GM18951 (cell line): Measurements from ENCODE around the gene PCIF1.
"Not testable (repeated sequence)": the region's sequence is repeated elsewhere in the genome, so short reads cannot be mapped to it uniquely, and the experiment has no call there.

Source experiments
- POLR2A ChIP-seq: IDR thresholded peaks from 4 replicates; pipeline ENCODE4 v1.6.1; 2011; ENCODE audit warnings: mild to moderate bottlenecking; ENCODE audit not compliant: insufficient read length, insufficient read depth; ENCODE audit errors: extremely low read depth
- in situ Hi-C: fragments of 300-500 bp; cut with MboI; formaldehyde crosslinking; loops from one replicate; pipeline ENCODE4 v1.12.0; 2022; ENCODE audit warnings: low sequenced_read_pairs, mixed read lengths, inconsistent platforms; ENCODE audit not compliant: unreplicated experiment

PCIF1 gene

GRCh38 chr20:45897289-45897688, 37.2 kb upstream of the PCIF1 start:
- no peak for TF ChIP-seq POLR2A
- in situ Hi-C loops = no loop called here

GRCh38 chr20:45897692-45898091, 36.8 kb upstream of the PCIF1 start:
- in situ Hi-C loops = no loop called here
- no peak for TF ChIP-seq POLR2A

GRCh38 chr20:45898285-45898684, 36.2 kb upstream of the PCIF1 start:
- no peak for TF ChIP-seq POLR2A
- in situ Hi-C loops = no loop called here

- in situ Hi-C loops = no loop called here
- TF ChIP-seq POLR2A = no peak
Observed at GRCh38 chr20:45899046-45899835, 35.2 kb upstream of the PCIF1 start.

- in situ Hi-C loops = not testable (repeated sequence)
Observed at GRCh38 chr20:45901332-45901731, 33.2 kb upstream of the PCIF1 start.

- in situ Hi-C loops = no loop called here
- no peak for TF ChIP-seq POLR2A
Observed at GRCh38 chr20:45902199-45902701, 32.2 kb upstream of the PCIF1 start.

- in situ Hi-C loops = no loop called here
- no peak for TF ChIP-seq POLR2A
Observed at GRCh38 chr20:45904583-45905504, 29.6 kb upstream of the PCIF1 start.

GRCh38 chr20:45905505-45906079, 28.9 kb upstream of the PCIF1 start:
- TF ChIP-seq POLR2A = no peak
- in situ Hi-C loops = no loop called here

GRCh38 chr20:45907219-45907948, 27.1 kb upstream of the PCIF1 start:
- in situ Hi-C loops = no loop called here

GRCh38 chr20:45908084-45908483, 26.4 kb upstream of the PCIF1 start:
- no peak for TF ChIP-seq POLR2A
- in situ Hi-C loops = no loop called here

More at GRCh38 chr20:45907219-45907948, 27.1 kb upstream of the PCIF1 start:
- TF ChIP-seq POLR2A = no peak

- in situ Hi-C loops = no loop called here
- no peak for TF ChIP-seq POLR2A
Observed at GRCh38 chr20:45909336-45909808, 25.1 kb upstream of the PCIF1 start.

GRCh38 chr20:45909817-45910669, 24.4 kb upstream of the PCIF1 start:
- in situ Hi-C loops = no loop called here
- no peak for TF ChIP-seq POLR2A
